Measurements from ENCODE around the gene RFX7. TPM values are rescaled to one million over a fixed set of nuclear protein-coding genes. Genes with fewer than 3 reads are reported as not detected.

Gene RFX7
- total RNA-seq, 1 experiment from 2014 or later = 18.1 TPM

GRCh38 chr15:56148064-56148463 is 95.6 kb downstream of the RFX7 start:
- TF ChIP-seq CTCF (IDR thresholded peaks at IDR 0.05 in 2 of 3, conservative IDR thresholded peaks at IDR 0.05 in 1 of 3; ENCODE audit: borderline replicate concordance in 1 of 3, insufficient read depth in 1 of 3, low read depth in 2 of 3, low read length in 2 of 3) (no peak), POLR2A (IDR thresholded peaks at IDR 0.05; ENCODE audit: borderline replicate concordance, extremely low read depth, insufficient read depth, insufficient read length) (no peak), CEBPB (IDR thresholded peaks at IDR 0.05; ENCODE audit: low read depth) (no peak), REST (IDR thresholded peaks at IDR 0.05; ENCODE audit: low read depth) (no peak), TCF7L2 (IDR thresholded peaks at IDR 0.05; ENCODE audit: borderline replicate concordance, extremely low read depth, insufficient read depth, insufficient read length) (no peak), ZNF274 (IDR thresholded peaks at IDR 0.05; ENCODE audit: low read depth, low read length) (no peak), POLR2AphosphoS5 (IDR thresholded peaks at IDR 0.05; ENCODE audit: low read depth, low read length) (no peak), CBX3 (IDR thresholded peaks at IDR 0.05; ENCODE audit: low read depth) (no peak), SP1 (IDR thresholded peaks at IDR 0.05; ENCODE audit: low read depth) (no peak), SRF (IDR thresholded peaks at IDR 0.05; ENCODE audit: low read depth) (no peak)
- DNase-seq (ENCODE audit: low read depth, low spot score) = no peak
- Histone ChIP-seq H3K9me3 (ENCODE audit: control insufficient read depth in 1 of 2, insufficient read depth in 1 of 2, low read depth in 1 of 2, low read length in 2 of 2) (no peaks in the 10 kb centered on the region; a peak in 1 of 4 replicates), H3K9me2 (ENCODE audit: insufficient read depth) (no peaks in the 10 kb centered on the region), H3K27ac (ENCODE audit: low read depth, low read length) (no peak overlapping the region), H3K4me3 (replicated peaks in 1 of 2; ENCODE audit: low read depth in 1 of 2, low read length in 2 of 2) (no peak overlapping the region), H3K4me2 (ENCODE audit: low read length) (no peak overlapping the region), H3K9ac (ENCODE audit: low read length) (no peak overlapping the region), H3K4me1 (ENCODE audit: control insufficient read depth in 1 of 2, insufficient read depth in 2 of 2, low read length in 2 of 2) (peaks cover 0 to 8% of the 10 kb centered on the region in 2 experiments; a peak in 1 of 4 replicates), H4K20me1 (ENCODE audit: insufficient read depth) (no peaks in the 10 kb centered on the region), H2AFZ (ENCODE audit: low read depth, low read length, poor library complexity, severe bottlenecking) (no peak overlapping the region), H3K27me3 (ENCODE audit: insufficient read depth, low read length) (no peaks in the 10 kb centered on the region), H3K79me2 (ENCODE audit: insufficient read depth, low read length) (peaks cover 14% of the 10 kb centered on the region), H3K36me3 (ENCODE audit: control insufficient read depth in 1 of 2, insufficient read depth in 2 of 2, low read length in 2 of 2) (0 out of 4 replicates have a peak, but pooled peaks cover 0 to 3% of the 10 kb centered on the region in 2 experiments)
- ChIA-PET RAD21 (ENCODE audit: low non-redundant PET in 1 of 2, low total read pairs in 2 of 2, uncharacterized antibody in 2 of 2, unreplicated experiment in 2 of 2) (no interaction called here), POLR2A (no interaction called here), CTCF (no interaction called here)
- intact Hi-C loops (cut with micrococcal nuclease) = no loop called here
- BruUV-seq (replicated peaks) = no TSS peak
- ATAC-seq = no peak
